Ishikawa (cell line): ENCODE data around the gene TOMM40L.

Experiments
- CEBPB ChIP-seq: IDR thresholded peaks from 2 replicates; pipeline ENCODE4 v1.6.1; 2012
- EP300 ChIP-seq: IDR thresholded peaks from 2 replicates; pipeline ENCODE4 v1.6.1; 2012; ENCODE audit warnings: borderline replicate concordance
- RAD21 ChIP-seq: IDR thresholded peaks from 2 replicates; pipeline ENCODE4 v1.6.1; 2012; ENCODE audit warnings: low read depth
- TAF1 ChIP-seq: IDR thresholded peaks from 2 replicates; pipeline ENCODE4 v1.6.1; 2012; ENCODE audit warnings: low read depth, mild to moderate bottlenecking
- TCF12 ChIP-seq: IDR thresholded peaks from 2 replicates; pipeline ENCODE4 v1.6.1; 2012; ENCODE audit warnings: low read depth
- TEAD4 ChIP-seq: IDR thresholded peaks from 2 replicates; pipeline ENCODE4 v1.6.1; 2012
- YY1 ChIP-seq: IDR thresholded peaks from 2 replicates; pipeline ENCODE4 v1.6.1; 2012; ENCODE audit warnings: low read depth
- TF ChIP-seq, protein P1 (sequence below): IDR thresholded peaks from 2 replicates; pipeline ENCODE4 v1.6.1; 2012; ENCODE audit warnings: low read depth, mild to moderate bottlenecking
- TF ChIP-seq, protein P2 (sequence below): IDR thresholded peaks from 2 replicates; pipeline ENCODE4 v1.6.1; 2012
- TF ChIP-seq, protein P3 (sequence below): IDR thresholded peaks from 2 replicates; pipeline ENCODE4 v1.6.1; 2012

DNA sequence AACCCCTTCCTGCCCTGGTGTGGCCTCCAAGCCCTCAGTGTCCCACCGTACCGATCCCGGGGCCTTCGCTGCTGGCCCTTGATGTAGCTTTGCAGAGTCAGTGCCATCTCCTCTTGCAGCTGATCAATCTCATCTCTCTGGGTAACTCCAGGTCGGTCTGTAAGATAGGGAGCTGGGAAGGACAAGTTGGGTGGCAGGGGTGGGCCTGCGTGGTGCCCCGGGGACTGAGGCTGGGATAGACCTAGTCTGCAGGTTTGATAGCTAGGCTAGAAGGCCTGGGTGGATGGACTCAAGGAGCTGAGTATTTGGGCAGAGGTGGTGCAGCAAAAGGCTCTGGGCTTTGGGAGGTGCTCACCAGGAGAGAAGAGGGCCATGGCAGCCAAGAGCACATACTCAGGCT is 4.9 kb downstream of the TOMM40L start:
- TF ChIP-seq TAF1 (no peak), EP300 (no peak), RAD21 (no peak), TEAD4 (no peak), YY1 (no peak), TCF12 (no peak), CEBPB (no peak)
- TF ChIP-seq, protein P1, sequence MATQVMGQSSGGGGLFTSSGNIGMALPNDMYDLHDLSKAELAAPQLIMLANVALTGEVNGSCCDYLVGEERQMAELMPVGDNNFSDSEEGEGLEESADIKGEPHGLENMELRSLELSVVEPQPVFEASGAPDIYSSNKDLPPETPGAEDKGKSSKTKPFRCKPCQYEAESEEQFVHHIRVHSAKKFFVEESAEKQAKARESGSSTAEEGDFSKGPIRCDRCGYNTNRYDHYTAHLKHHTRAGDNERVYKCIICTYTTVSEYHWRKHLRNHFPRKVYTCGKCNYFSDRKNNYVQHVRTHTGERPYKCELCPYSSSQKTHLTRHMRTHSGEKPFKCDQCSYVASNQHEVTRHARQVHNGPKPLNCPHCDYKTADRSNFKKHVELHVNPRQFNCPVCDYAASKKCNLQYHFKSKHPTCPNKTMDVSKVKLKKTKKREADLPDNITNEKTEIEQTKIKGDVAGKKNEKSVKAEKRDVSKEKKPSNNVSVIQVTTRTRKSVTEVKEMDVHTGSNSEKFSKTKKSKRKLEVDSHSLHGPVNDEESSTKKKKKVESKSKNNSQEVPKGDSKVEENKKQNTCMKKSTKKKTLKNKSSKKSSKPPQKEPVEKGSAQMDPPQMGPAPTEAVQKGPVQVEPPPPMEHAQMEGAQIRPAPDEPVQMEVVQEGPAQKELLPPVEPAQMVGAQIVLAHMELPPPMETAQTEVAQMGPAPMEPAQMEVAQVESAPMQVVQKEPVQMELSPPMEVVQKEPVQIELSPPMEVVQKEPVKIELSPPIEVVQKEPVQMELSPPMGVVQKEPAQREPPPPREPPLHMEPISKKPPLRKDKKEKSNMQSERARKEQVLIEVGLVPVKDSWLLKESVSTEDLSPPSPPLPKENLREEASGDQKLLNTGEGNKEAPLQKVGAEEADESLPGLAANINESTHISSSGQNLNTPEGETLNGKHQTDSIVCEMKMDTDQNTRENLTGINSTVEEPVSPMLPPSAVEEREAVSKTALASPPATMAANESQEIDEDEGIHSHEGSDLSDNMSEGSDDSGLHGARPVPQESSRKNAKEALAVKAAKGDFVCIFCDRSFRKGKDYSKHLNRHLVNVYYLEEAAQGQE = no peak
- TF ChIP-seq, protein P2, sequence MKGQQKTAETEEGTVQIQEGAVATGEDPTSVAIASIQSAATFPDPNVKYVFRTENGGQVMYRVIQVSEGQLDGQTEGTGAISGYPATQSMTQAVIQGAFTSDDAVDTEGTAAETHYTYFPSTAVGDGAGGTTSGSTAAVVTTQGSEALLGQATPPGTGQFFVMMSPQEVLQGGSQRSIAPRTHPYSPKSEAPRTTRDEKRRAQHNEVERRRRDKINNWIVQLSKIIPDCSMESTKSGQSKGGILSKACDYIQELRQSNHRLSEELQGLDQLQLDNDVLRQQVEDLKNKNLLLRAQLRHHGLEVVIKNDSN = no peak
- TF ChIP-seq, protein P3, sequence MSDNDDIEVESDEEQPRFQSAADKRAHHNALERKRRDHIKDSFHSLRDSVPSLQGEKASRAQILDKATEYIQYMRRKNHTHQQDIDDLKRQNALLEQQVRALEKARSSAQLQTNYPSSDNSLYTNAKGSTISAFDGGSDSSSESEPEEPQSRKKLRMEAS = no peak
